Stimulated activated CD4-positive, alpha-beta T cell treated with anti-CD3 and anti-CD28 coated beads, Interleukin-4, amount 100 ng/mL, for 48 hours (primary cell): ENCODE data around the gene BNC1.

ENCODE experiments used
- DNase-seq, 2 donors: peaks; one replicate each; pipeline ENCODE4 v3.0.0-alpha.2; 2020; ENCODE audit warnings: low read depth in 2 of 2

BNC1 gene, protein sequence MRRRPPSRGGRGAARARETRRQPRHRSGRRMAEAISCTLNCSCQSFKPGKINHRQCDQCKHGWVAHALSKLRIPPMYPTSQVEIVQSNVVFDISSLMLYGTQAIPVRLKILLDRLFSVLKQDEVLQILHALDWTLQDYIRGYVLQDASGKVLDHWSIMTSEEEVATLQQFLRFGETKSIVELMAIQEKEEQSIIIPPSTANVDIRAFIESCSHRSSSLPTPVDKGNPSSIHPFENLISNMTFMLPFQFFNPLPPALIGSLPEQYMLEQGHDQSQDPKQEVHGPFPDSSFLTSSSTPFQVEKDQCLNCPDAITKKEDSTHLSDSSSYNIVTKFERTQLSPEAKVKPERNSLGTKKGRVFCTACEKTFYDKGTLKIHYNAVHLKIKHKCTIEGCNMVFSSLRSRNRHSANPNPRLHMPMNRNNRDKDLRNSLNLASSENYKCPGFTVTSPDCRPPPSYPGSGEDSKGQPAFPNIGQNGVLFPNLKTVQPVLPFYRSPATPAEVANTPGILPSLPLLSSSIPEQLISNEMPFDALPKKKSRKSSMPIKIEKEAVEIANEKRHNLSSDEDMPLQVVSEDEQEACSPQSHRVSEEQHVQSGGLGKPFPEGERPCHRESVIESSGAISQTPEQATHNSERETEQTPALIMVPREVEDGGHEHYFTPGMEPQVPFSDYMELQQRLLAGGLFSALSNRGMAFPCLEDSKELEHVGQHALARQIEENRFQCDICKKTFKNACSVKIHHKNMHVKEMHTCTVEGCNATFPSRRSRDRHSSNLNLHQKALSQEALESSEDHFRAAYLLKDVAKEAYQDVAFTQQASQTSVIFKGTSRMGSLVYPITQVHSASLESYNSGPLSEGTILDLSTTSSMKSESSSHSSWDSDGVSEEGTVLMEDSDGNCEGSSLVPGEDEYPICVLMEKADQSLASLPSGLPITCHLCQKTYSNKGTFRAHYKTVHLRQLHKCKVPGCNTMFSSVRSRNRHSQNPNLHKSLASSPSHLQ

DNA sequence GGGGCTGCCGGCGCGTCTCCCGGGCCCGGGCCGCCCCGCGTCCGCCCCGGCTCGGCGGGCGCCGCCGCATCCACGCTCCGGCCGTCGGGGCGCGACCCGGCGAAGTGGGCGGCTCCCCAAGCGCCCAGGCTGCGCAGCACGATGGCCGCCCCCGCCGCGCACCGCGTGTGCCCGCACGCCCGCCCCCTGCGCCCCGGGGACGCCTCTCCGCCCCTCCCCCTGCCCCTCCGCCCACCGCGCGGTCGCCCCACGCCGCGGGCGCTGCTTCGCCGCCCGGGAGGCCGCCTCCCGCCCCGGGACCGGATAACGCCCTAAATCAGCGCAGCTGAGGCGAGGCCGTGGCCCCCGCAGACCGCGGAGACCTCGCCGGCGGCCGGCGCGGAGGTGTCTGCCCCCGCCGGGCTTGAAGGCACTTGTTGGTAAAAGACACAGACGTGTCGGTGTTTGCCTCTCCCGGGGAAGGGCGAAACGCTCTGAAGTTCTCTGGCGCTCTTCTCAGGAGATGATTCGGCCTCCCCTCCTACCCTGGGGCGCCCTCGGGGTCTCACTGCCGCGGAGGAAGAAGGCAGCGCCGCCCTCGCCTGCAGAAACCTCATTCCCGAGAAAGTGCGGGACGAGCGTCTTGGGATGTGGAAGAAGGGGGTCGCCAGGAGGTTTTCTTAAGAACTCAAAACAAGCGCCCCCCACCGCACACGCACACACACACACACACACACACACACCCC, at the start of gene BNC1:
Gene BNC1 (minus strand): TSS at position 106 of the 725 bp plus-strand sequence. CDS start 36 bp downstream, at position 70.
- DNase-seq, result no peak

DNA sequence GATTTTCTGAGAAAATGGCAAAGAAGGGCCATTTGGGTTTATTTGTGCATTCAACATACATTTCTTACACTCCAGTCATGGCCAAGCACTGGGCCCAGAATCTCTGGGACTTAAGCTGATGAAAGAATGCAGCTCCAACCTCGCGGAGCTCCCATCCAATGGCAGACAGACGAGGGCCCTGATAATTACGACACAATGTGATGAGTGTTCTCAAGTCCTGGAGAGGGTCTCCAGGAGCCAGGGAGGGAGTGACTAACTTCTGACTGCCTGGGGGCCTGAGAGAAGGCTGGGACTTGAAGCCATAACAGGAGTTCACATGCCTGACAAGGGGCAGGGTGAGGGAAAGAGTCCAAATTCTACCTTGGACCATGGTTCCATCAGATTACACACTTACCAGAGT, 42.6 kb upstream of the BNC1 start:
- no peak for DNase-seq

DNA sequence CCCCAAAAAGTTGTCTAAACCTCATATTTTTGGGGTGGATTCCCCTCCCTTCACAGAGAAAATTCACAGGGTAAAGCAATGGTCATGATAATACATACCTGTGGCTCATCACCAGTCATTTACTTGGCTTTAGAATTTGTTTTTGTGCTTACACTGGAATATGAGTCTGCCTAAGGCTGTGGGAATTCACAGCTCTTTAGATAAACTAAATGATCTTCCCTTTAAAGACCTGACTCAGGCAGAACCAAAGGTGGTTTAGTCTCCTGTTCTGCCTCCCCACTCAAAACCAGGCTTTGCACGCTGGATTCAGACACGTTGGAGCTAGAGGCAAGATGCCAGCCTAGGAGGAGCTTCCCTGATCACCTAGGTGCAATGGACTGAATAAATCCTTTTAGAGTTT, 40.3 kb upstream of the BNC1 start:
- DNase-seq, result no peak

DNA sequence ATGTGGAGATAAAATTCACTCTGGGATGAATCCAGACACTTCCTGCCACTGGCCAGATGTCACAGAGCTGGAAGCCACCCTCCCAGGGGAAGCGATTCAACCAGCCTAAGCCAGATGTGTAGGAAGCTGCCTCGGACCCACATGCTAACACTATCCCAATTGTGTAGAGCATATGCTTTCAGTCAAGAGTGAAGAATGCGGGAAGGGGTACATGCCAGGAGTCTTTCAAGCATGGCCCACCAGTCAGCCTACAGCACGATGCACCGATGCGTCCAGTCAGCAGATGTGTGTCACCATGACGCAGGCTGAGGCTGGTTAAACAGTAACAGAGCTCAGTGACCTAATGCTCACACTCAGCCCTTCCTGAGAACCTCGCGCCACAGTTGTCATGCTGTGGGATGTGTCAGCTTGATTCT, 38.8 kb upstream of the BNC1 start:
- DNase-seq, result no peak

DNA sequence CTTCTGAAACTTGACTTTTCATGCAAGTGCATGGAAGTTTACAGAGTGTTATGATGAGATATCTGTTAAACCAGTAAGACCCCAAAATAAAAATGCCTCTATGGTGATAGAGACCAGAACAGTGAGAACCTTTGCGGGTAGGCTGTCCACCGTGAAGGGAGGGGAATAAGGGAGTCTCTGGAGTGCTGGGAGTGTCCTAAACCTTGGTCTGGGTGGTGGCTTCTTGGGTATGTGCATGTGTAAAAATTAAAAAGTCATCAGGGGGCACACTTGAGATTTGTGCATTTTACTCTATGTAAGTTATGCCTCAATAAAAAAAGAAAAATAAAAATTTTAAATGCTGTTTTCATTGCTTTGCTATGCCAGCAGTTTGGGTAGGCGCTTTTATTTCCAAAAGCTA, 38.2 kb upstream of the BNC1 start:
- no peak for DNase-seq

DNA sequence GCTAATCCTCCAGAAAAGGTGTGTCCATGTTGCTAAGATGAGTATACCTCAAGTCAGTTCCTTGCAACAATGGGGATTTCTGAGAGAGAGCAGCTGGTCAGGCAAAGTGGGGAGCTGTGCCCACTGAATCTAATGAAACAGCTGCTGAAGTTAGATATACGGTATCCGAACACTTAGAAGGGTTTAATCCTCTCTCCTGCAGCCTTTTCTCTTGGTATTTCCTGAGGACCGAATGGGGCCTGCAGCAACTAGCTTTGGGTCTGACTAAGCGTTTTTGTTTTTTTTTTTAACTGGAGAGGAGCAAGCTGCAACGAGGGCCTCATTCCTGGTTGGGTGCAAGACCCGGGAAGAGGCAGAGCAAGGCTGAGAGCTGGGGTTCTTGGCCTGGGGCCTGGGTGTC, 37.6 kb upstream of the BNC1 start:
- DNase-seq, result no peak

DNA sequence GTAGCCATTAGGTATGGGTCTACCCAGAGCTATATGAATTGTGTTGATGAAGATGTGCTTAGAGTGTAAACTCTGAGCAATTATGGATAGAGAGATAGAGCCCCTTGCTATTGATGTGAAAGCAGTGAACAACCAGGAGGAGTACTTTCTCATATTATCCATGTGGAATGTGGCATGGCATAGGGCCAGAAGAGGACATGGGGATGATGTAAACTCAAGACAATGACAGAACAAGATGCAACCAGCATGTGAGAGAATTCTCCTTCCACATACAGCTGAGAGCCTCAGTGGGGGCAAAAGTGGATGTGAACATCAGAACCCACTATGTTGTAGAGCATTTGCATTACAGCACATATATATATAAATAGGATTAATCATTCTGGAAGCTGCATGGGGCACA, 36.4 kb upstream of the BNC1 start:
- DNase-seq, result no peak

DNA sequence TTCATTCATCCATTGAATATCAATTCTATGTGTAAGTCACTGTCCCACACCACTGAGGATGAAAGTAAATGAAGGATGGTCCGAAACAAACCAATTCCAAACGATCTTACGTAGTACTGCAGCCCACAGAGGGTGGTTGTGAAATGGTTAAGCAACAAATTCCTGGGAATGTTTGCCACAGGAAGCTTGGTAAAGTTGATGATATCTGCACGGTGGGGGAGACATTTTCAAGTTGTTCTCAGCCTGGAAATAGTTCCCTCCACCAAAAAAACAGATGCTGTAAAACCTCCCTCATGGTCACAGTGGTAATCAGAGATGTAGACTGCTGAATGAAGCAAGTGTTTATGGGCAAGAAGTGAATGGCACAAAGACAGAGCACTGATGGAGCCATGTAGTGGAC, 35.9 kb upstream of the BNC1 start:
- no peak for DNase-seq

DNA sequence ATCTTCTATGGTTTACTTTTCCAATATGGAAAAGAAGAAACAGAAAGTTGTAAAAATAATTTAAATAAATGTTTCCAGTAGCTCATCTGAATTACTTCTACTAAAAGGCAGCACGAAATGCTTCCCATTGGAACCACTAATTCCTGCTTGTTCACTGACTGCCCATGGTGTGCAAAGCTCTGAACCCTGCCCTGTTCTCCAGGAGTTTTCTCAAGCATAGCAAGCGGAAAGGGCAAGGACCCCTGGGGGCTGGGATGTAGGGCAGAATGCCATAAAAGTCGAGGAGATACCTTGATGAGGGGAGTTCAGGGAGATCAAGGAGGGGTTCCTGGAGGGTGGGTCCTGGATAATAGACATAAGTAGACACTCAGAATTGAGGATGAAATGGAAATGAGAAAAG, 35.3 kb upstream of the BNC1 start:
- no peak for DNase-seq

DNA sequence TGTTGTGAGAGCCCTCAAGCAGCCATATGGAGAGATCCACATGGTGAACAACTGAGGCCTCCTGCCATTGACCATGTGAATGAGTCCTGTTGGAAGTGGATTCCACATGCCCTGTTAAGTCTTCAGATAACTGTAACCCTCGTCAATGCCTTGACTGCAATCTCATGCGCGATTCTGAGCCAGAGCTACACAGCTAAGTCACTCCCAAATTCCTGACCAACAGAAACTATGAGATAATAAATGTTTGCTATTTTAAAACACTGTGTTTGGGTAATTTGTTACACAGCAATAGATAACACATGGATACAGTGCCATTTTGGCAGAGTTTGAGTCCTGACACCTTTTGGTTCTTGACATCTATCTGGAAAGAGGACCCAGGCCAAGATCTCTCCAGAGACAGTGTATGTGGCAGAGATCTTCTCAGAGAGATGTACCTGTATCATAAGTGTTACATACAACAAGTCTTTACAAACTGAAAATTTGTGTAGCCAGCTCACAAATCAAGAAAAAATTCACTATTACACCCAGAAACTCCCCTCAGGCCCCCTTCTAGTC, 34.5 kb upstream of the BNC1 start:
- no peak for DNase-seq

DNA sequence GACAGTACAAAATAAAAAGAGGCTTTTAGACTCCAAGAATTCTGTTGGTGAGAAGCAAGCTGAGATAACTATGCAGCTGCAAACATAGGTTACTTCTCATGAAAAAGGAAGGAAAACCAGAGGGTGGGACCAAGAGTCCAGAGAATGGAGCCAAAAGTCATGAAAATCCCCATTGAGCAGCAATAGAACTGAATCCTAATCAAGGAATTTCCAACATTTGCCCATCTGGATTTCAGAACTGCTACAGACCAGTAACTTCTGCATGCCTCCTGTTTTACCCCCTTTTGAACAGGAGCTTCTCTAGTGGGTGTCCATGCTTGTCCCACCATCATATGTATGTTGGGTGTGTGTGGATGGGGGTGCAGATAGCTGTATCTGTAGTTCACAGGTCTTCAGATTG, 33.6 kb upstream of the BNC1 start:
- no peak for DNase-seq

DNA sequence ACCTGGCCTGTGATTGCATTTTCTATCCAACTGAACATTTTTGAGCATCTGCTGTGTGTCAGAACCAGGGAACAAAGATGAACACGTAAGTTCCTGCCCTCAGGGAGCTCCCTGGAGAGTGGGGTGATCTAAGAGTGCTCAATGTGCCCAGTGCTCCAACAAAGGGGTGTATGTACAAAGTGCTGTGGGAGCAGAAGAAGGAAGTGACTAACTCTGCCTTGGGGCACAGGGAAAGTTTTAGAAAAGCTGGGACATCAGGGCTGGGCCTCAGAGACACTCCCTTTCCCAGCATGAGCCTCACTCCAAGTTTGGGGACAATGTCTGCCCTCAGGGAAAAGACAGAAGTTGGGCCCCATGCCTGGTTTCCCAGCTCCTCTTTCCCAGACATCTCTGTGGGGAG, 27.6 kb upstream of the BNC1 start:
- no peak for DNase-seq

DNA sequence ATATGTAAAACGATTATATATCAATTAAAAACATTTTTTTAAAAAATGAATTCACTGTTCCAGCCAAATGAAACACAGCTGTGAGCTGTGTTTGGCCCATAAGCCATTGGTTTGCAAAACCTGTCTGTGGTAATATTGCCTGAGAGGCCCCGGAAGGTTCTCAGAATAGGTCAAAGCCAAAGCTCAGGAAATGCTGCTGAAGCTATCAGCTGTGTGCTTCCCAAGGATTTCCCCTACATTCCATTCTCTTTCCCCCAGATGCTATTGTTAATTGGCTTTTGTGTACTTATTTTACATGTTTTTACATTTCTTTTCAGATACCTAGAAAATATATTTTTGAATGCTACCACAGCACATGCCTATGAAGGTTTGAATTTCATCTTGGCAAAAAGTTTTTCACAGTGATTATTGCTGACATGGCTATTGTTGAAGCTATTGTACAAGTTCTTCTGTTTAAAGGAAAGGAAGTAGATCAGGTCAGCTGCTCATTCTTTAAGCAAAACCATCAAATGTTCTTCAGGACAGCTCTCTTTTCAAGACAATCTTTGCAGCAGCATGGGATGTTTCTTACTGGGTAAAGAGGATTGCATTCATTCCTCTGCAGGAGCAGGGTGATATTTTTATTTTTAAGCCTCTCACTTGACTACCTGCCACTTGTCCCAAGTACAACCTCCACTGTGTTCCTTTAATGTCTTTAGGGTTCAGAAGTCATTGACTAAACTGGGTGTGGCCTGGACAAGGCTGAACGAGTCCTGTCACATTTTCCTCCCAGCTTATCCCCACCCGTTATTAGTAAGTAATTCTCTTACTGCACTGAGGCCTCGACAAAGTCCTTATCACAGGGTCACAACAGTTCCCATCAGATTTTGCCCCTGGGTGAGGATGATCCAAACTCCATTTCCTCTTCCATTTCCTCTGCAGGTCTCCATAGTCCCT, 26.3 kb upstream of the BNC1 start:
- DNase-seq, result no peak

DNA sequence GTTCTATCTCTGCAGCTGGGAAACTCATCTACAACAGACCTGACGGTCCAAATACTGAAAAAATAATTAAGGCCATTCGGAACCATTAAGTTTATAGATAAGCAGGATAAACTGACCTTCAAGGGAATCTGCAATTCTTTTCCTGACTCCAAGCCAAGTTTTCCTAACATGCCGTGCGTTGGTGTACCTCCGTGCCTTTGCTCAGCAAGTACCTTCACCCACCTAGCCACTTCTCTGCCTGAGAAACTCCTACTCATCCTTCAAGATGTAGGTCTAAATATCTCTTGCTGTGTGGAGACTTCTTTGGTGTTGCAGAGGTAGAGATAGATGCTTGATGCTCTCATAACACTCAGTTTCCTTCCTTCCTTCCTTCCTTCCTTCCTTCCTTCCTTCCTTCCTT, 24.2 kb upstream of the BNC1 start:
- DNase-seq, result no peak

DNA sequence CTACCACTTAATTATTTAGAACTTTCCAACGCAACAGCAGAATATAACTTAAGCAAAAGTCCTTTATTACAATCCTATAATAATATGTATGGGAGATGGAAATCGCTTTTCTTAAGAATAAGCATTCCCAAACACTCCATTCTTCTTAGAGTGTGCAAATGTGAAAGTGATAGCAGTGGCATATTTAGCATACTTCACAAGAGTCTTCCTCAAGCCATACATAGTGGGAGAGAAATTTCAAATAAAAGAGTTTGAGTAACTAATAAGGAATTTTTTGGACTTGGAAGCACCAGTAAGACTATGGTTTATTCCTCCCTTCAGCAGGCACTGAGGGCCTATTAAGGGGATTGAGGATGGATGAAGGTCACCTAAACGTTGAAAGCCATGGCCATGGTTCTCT, 22.1 kb upstream of the BNC1 start:
- DNase-seq, result no peak

DNA sequence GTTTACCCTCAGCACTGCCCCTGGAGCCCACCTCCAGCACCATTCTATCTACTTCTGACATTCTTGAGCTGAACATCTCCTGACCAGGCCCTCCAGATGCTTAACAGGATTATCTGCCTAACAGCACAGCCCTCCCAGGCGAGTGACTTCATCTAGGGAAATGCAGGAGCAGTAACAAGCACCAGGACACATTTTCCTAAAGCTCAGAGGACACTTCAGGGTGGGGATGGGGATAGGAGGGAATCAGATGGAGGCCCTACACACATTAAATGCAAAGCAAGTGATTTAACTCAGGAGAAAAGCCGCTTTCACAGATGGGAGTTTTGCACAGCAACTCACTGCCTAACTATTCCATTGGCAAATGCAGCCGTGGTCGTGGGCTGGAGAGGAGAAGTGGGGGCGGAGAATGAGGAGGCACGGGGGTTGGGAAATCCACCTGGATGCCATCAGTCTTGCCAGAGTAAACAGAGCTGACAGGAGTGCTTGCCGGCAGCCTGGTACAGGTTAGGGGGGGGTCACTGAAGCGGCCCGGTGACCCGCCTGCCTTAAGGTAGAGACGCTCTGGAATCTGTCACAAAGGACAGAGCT, 21.3 kb upstream of the BNC1 start:
- no peak for DNase-seq

DNA sequence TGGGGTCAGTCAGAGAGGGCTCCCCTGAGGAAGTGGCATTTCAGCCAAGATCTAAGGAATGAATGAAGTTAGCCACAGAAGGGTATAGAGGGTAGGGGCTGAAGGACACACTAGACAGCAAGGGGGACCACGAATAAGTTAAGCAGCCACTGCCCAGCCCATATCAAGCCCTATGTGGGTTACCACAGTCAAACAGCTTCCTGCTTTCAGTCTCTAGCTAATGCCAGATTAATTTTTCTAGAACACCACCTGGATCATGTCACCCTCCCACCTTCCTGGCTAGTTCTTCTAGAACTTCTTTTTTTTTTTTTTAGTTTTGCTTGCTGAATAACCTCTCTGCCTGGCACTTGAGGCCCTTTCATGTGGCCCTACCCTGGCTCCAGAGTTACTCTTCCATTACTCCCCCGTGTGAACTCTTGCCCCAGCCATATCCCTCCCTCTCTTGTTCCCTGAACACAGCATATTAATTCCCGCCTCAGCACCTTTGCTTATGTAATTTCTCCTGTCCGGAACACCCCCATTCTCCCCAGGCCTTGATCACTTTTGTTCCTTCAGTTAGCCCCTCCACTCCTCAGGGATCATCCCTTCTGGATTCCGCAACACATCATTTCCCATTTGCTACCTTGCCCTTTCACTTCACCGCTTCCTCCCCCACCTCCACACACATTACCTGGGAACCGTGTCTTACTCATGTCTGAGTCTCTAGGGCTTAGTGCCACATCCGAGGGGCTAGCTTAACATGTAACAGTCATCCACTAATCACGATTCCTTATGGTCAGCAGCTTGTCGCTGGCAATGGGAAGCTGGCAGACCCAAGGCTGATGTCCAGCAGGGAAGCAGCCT, 20.6 kb upstream of the BNC1 start:
- no peak for DNase-seq

DNA sequence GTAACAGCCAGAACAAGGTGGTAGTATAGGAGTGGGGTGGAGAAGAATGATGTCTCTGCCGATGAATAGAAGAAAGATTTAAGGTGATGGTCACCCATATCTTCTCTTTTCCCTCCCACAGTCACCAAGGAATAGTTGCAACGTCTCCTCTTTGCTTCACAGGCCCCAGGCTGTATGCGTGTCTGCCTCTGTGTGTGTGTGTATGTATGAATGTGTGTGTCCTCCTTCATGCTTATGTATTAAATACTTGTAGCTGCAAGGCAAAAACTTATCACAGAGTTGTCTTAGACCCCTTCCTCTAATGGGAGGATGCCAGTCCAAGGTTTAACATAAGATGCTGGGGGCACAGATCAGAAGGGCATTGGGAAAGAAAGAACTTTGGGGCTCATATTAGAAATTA, 19.1 kb upstream of the BNC1 start:
- no peak for DNase-seq

DNA sequence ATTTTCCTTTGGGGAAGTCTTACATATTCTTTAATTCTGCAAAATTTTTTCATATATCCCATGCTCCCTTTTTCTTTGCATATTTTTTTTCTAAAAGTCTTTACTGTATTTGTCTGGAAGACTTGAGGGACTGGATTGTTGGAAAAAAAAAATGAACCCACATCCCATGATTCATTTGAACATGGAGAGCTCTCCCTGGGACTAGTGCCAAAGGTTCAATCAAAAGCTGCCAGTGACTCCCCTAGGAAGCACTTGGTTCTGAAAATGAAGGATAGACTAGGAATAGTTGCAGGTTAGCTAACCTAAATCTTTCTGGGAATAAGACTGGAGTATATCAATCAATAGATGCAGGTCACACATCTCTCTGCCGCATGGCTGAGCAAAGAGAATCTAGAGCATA, 16.4 kb upstream of the BNC1 start:
- DNase-seq, result no peak
